ENCODE data around the gene RTN4RL2.

DNA sequence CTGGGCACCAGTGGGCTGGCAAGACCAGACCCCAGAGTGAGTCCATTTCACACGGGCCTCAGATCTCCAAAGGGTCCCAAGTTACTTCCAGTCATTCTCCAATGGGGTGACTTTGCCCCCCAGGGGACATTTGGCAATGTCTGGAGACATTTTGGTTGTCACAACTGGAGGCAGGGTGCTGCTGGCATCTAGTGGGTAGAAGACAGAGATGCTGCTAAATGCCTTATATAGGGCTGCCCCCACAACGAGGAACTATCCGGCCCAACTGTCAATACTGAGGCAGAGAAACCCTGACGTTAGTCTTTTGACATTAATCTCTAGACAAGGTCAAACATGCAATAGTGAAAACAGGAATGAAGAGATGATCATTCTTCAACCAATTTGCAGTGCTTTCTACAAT lies 6.4 kb downstream of the RTN4RL2 start:
- TF ChIP-seq, protein P1, sequence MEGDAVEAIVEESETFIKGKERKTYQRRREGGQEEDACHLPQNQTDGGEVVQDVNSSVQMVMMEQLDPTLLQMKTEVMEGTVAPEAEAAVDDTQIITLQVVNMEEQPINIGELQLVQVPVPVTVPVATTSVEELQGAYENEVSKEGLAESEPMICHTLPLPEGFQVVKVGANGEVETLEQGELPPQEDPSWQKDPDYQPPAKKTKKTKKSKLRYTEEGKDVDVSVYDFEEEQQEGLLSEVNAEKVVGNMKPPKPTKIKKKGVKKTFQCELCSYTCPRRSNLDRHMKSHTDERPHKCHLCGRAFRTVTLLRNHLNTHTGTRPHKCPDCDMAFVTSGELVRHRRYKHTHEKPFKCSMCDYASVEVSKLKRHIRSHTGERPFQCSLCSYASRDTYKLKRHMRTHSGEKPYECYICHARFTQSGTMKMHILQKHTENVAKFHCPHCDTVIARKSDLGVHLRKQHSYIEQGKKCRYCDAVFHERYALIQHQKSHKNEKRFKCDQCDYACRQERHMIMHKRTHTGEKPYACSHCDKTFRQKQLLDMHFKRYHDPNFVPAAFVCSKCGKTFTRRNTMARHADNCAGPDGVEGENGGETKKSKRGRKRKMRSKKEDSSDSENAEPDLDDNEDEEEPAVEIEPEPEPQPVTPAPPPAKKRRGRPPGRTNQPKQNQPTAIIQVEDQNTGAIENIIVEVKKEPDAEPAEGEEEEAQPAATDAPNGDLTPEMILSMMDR (IDR thresholded peaks at IDR 0.05), result no peak
- TF ChIP-seq POLR2A (IDR thresholded peaks at IDR 0.05), result no peak
